Choroid plexus epithelial cell (primary cell): ENCODE data around the gene KCNE1.

ENCODE experiments used
- DNase-seq: peaks from one replicate; pipeline ENCODE4 v3.0.0-alpha.2; 2010; ENCODE audit warnings: low read depth
- H3K4me3 ChIP-seq: 2 replicates; pipeline ENCODE4 v1.5.1; 2011; ENCODE audit warnings: low read depth, mild to moderate bottlenecking, control low read depth, low read length, moderate library complexity
- CTCF ChIP-seq: conservative IDR thresholded peaks from 2 replicates; pipeline ENCODE4 v1.5.1; 2011; ENCODE audit warnings: low read depth, mild to moderate bottlenecking, control low read depth, inconsistent platforms, low read length, moderate library complexity

The KCNE1 gene

GRCh38 chr21:34535886-34536285 is 23.9 kb upstream of the KCNE1 start:
- no peak overlapping the region for H3K4me3 ChIP-seq
- TF ChIP-seq CTCF: no peak
- DNase-seq: no peak

- no peak overlapping the region for H3K4me3 ChIP-seq
- TF ChIP-seq CTCF: no peak
- no peak for DNase-seq
Observed at GRCh38 chr21:34534522-34534921, 22.5 kb upstream of the KCNE1 start.

- no peak for TF ChIP-seq CTCF
- H3K4me3 ChIP-seq: no peak overlapping the region
- no peak for DNase-seq
Observed at GRCh38 chr21:34533938-34534337, 21.9 kb upstream of the KCNE1 start.

- DNase-seq: no peak
- H3K4me3 ChIP-seq: no peak overlapping the region
- TF ChIP-seq CTCF: no peak
Observed at GRCh38 chr21:34531399-34531798, 19.4 kb upstream of the KCNE1 start.

- H3K4me3 ChIP-seq: no peak overlapping the region
- peak; percentile 95 for DNase-seq
- TF ChIP-seq CTCF: no peak
Observed at GRCh38 chr21:34530261-34530660, 18.3 kb upstream of the KCNE1 start.

- TF ChIP-seq CTCF: no peak
- no peak for DNase-seq
- H3K4me3 ChIP-seq: no peak overlapping the region
Observed at GRCh38 chr21:34528131-34528561, 16.1 kb upstream of the KCNE1 start.

- peak overlapping the region; percentile 61 for H3K4me3 ChIP-seq
- no peak for TF ChIP-seq CTCF
- peak; percentile 100 for DNase-seq
Observed at GRCh38 chr21:34526618-34527290, 14.7 kb upstream of the KCNE1 start.
